ENCODE data around the gene PLOD3. TPM values are rescaled to one million over a fixed set of nuclear protein-coding genes. Genes with fewer than 3 reads are reported as not detected.

Gene PLOD3
- polyA plus RNA-seq, 1 donor (not counting 4 experiments of a cell fraction or from before 2014, with no cell fraction given), result 31.6 TPM

GRCh38 chr7:101226721-101227120 lies 9.3 kb upstream of the PLOD3 start:
- DNase-seq (ENCODE audit: low read depth, low spot score) (no peak), FAIRE-seq (no peak)
- H3K36me3 ChIP-seq (ENCODE audit: control insufficient read depth in 2 of 2, extremely low read depth in 1 of 2, insufficient read depth in 2 of 2, low read length in 2 of 2), result peaks cover 15 to 34% of the 10 kb centered on the region in 2 experiments
- H3K4me2 ChIP-seq (ENCODE audit: control insufficient read depth, extremely low read depth, insufficient read depth, low read depth, low read length), result no peak overlapping the region
- H2AFZ ChIP-seq (ENCODE audit: control insufficient read depth, low read length), result no peak overlapping the region
- H4K20me1 ChIP-seq (ENCODE audit: control insufficient read depth, extremely low read depth, insufficient read depth, low read length), result no peaks in the 10 kb centered on the region
- no peak overlapping the region for H3K4me3 ChIP-seq (ENCODE audit: control insufficient read depth in 2 of 3, extremely low read depth in 1 of 3, insufficient read depth in 2 of 3, low read depth in 1 of 3, low read length in 3 of 3)
- H3K9me1 ChIP-seq (ENCODE audit: control insufficient read depth, extremely low read depth, insufficient read depth, low read length), result no peaks in the 10 kb centered on the region
- no peaks in the 10 kb centered on the region for H3K9me3 ChIP-seq (ENCODE audit: control insufficient read depth, low read depth, low read length)
- no peak overlapping the region for H3K9ac ChIP-seq (ENCODE audit: control insufficient read depth, extremely low read depth, insufficient read depth, low read length)
- H3K79me2 ChIP-seq (ENCODE audit: control insufficient read depth, insufficient read depth, low read length), result peaks cover 11% of the 10 kb centered on the region
- TF ChIP-seq CTCF (optimal IDR thresholded peaks at IDR 0.05 in 1 of 3, IDR thresholded peaks at IDR 0.05 in 1 of 3, conservative IDR thresholded peaks at IDR 0.05 in 1 of 3; ENCODE audit: extremely low read depth in 1 of 3, insufficient read depth in 2 of 3, low read length in 3 of 3) (no peak), EZH2 (IDR thresholded peaks at IDR 0.05; ENCODE audit: low read length) (no peak)
- H3K27ac ChIP-seq (ENCODE audit: control insufficient read depth, insufficient read depth, low read length), result no peak overlapping the region
- dilution Hi-C loops (cut with MboI; ENCODE audit: extremely low pct_ligation_motif_present, low sequenced_read_pairs), result no loop called here
- H3K27me3 ChIP-seq (ENCODE audit: control insufficient read depth, extremely low read depth, insufficient read depth, low read length), result no peaks in the 10 kb centered on the region
- H3K4me1 ChIP-seq (ENCODE audit: control insufficient read depth, extremely low read depth, insufficient read depth, low read length), result peaks cover 3% of the 10 kb centered on the region

- H3K36me3 ChIP-seq (ENCODE audit: control insufficient read depth in 2 of 2, extremely low read depth in 1 of 2, insufficient read depth in 2 of 2, low read length in 2 of 2), result peaks cover 15 to 35% of the 10 kb centered on the region in 2 experiments
- H3K4me1 ChIP-seq (ENCODE audit: control insufficient read depth, extremely low read depth, insufficient read depth, low read length), result no peaks in the 10 kb centered on the region
- H3K27ac ChIP-seq (ENCODE audit: control insufficient read depth, insufficient read depth, low read length), result no peak overlapping the region
- FAIRE-seq (no peak), DNase-seq (ENCODE audit: low read depth, low spot score) (no peak)
- no peaks in the 10 kb centered on the region for H3K9me3 ChIP-seq (ENCODE audit: control insufficient read depth, low read depth, low read length)
- H3K9me1 ChIP-seq (ENCODE audit: control insufficient read depth, extremely low read depth, insufficient read depth, low read length), result no peaks in the 10 kb centered on the region
- dilution Hi-C loops (cut with MboI; ENCODE audit: extremely low pct_ligation_motif_present, low sequenced_read_pairs), result no loop called here
- H3K27me3 ChIP-seq (ENCODE audit: control insufficient read depth, extremely low read depth, insufficient read depth, low read length), result no peaks in the 10 kb centered on the region
- no peak overlapping the region for H3K4me3 ChIP-seq (ENCODE audit: control insufficient read depth in 2 of 3, extremely low read depth in 1 of 3, insufficient read depth in 2 of 3, low read depth in 1 of 3, low read length in 3 of 3)
- peaks cover 21% of the 10 kb centered on the region for H3K79me2 ChIP-seq (ENCODE audit: control insufficient read depth, insufficient read depth, low read length)
- TF ChIP-seq CTCF (optimal IDR thresholded peaks at IDR 0.05 in 1 of 3, IDR thresholded peaks at IDR 0.05 in 1 of 3, conservative IDR thresholded peaks at IDR 0.05 in 1 of 3; ENCODE audit: extremely low read depth in 1 of 3, insufficient read depth in 2 of 3, low read length in 3 of 3) (no peak), EZH2 (IDR thresholded peaks at IDR 0.05; ENCODE audit: low read length) (no peak)
- no peaks in the 10 kb centered on the region for H4K20me1 ChIP-seq (ENCODE audit: control insufficient read depth, extremely low read depth, insufficient read depth, low read length)
- no peak overlapping the region for H2AFZ ChIP-seq (ENCODE audit: control insufficient read depth, low read length)
- no peak overlapping the region for H3K9ac ChIP-seq (ENCODE audit: control insufficient read depth, extremely low read depth, insufficient read depth, low read length)
- no peak overlapping the region for H3K4me2 ChIP-seq (ENCODE audit: control insufficient read depth, extremely low read depth, insufficient read depth, low read depth, low read length)
Observed at GRCh38 chr7:101225650-101226049, 8.3 kb upstream of the PLOD3 start.

Data from keratinocyte (primary cell).